ENCODE results near the gene TRAPPC4.
"Not testable (repeated sequence)": the region's sequence is repeated elsewhere in the genome, so short reads cannot be mapped to it uniquely, and the experiment has no call there.

The TRAPPC4 gene

DNA sequence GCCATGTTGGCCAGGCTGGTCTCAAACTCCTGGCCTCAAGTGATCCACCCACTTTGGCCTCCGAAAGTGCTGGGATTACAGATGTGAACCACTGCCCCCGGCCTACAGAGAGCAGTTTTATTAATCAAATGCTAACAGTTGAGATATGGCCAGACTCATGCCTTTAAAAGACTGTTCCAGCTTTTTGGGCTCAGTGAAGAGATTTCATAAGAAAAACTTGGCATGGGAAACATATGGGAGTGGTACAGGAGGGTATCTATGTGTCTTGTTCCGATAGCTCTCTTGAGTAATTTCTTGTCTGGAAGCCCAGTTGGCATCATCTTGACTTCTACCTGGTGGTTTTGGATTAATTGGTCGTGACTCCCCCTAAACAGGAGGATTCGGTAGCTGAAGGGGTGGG lies 20.3 kb downstream of the TRAPPC4 start:
- DNase-seq: no peak

GRCh38 chr11:119039471-119039870 lies 20.9 kb downstream of the TRAPPC4 start:
- peak; percentile 55 for DNase-seq

DNA sequence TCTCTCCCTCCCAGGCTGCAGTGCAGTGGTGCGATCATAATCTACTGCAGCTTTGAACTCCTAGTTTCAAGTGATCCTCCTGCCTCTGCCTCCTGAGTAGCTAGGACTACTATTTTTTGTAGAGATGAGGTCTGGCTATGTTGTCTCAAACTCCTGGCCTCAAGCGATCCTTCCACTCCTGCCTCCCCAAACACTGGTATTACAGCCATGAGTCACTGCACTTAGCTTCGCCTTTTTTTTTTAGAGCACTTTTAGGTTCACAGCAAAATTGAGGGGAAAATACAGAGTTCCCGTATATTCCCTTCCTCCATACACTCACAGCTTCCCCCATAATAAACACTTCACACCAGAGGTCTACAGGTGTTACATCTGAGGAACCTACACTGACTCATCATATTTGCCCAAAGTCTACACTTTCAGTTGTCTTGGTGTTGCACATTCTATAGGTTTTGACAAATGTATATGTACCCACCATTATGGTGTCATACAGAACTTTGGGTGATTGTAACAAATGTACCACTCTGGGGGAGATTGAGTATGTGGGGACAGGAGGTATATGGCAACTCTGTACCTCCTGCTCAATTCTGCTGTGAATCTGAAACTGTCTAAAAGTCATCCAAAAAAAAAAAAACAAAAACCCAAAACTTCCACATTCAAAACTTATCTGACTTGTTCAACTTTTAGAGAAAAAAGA lies 23.4 kb downstream of the TRAPPC4 start:
- peak; percentile 49 for DNase-seq

- no peak for DNase-seq
These were observed 24.4 kb downstream of the TRAPPC4 start for GRCh38 chr11:119042927-119043326.

GRCh38 chr11:119044708-119045107 lies 26.1 kb downstream of the TRAPPC4 start:
- DNase-seq: no peak

GRCh38 chr11:119046489-119046888 lies 27.9 kb downstream of the TRAPPC4 start:
- no peak for DNase-seq

DNA sequence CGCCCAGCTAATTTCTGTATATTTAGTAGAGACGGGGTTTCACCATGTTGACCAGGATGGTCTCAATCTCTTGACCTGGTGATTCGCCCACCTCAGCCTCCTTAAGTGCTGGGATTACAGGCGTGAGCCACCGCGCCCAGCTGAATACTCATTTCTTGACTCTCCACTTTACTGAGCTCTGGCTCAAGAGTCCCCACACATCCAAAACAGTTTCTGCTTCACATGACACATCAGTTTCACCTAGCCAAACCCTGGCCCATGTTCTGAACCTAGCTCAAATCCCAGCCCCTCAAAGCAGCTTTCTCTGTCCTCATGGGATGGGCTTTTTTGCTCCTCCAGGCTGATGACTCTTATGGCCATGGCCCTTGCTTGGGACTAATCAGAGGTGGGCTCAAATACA lies 28.6 kb downstream of the TRAPPC4 start:
- DNase-seq: no peak

DNA sequence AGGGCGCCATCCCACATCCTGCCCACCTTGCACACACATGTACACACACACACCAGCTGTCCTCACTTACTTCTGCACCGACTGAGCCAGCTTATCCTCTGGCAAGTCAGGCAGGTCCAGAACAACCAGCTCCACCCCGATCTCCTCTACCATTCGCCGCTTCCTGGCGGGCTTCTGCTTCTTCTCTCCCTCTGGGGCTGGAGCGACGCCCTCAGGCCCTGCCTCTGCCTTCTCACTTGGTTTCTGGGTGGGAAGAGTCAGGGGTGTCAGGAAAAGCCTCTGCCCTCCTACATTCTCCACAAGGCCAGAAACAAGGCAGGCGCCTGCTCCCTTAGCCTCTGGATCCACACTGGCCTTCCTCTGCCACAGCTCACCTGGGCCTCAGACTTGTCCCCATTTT lies 30.1 kb downstream of the TRAPPC4 start:
- DNase-seq: no peak

GRCh38 chr11:119049081-119049480 lies 30.5 kb downstream of the TRAPPC4 start:
- DNase-seq: no peak

- no peak for DNase-seq
These were observed 33.0 kb downstream of the TRAPPC4 start for GRCh38 chr11:119051440-119052162.

DNA sequence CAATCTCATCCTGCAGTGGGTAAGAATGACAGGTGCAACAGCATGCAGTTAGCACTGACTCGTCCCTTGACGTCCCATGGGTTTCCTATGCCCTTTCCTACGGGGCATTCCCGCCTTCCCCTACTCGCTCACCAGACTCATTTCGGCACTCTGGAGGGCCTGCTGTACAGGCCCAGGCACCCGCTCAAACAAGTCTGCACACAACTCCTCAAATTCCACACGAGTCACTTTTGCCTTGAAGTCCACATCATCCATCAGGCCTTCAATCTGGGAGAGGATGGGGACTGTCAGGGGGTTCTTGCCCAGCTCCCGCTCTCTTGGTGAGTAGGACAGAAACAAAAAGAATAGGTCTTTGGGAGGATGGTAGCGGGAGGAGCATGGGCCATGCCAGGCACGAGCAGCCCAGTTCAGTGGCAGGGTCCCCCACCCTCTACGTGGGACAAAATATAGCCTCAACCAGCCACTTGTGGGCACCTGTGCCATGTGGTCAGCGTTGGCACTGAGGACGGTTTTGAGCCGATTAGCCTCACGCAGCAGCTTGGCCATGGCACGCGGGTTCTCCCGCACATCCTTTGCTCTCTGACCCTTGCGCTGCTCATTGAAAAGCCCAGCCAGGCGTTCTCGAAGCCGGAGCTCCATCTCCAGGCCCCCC lies 33.7 kb downstream of the TRAPPC4 start:
- DNase-seq: no peak

DNA sequence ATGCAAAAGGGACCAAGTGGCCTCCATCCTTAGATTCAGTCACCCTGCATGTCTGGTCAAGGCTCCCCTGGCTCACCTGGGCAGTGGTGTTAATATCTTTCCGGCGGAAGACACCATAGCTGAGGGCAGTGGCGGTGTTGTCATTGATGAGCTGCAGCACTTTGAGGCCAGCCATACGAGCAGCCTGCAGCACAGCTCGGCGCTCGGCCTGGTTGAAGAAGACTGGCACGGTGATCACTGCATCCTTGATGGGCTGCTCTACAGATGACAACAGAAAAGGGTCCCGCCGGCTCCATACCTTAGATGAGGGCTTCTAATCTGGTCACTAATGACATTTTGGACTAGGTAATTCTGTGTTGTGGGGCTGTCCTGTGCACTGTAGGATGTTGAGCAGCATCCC lies 35.9 kb downstream of the TRAPPC4 start:
- no peak for DNase-seq

- DNase-seq: peak; percentile 61
These were observed 37.3 kb downstream of the TRAPPC4 start for GRCh38 chr11:119055901-119056300.

GRCh38 chr11:119056421-119056999 lies 37.9 kb downstream of the TRAPPC4 start:
- DNase-seq: peak; percentile 66

- DNase-seq: peak; percentile 99
These were observed 38.6 kb downstream of the TRAPPC4 start, which contains the start of gene HYOU1 for GRCh38 chr11:119057000-119057769. Gene HYOU1, minus strand, starts transcription at chr11:119057205. Its CDS starts 1,045 bp downstream, at chr11:119056160.

GRCh38 chr11:119059128-119059527 lies 40.6 kb downstream of the TRAPPC4 start:
- DNase-seq: not testable (repeated sequence)

- DNase-seq: no peak
These were observed 42.7 kb downstream of the TRAPPC4 start for GRCh38 chr11:119061256-119061655.

DNA sequence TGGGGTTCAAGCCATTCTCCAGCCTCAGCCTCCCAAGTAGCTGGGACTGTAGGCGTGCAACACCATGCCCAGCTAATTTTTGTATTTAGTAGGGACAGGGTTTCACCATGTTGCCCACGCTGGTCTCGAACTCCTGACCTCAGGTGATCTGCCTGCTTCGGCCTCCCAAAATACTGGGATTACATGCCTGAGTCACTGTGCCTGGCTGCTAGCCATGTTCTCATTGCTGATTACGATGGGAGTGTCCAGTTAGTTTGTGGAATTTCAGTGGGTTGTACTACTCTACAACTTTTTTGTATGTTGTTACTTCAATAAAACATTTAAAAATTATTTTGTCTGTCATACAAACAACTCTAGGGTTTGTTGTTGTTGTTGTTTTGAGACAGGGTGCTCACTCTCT lies 44.2 kb downstream of the TRAPPC4 start:
- DNase-seq: peak; percentile 73

- peak; percentile 89 for DNase-seq
These were observed 46.8 kb downstream of the TRAPPC4 start for GRCh38 chr11:119065369-119065768.

DNA sequence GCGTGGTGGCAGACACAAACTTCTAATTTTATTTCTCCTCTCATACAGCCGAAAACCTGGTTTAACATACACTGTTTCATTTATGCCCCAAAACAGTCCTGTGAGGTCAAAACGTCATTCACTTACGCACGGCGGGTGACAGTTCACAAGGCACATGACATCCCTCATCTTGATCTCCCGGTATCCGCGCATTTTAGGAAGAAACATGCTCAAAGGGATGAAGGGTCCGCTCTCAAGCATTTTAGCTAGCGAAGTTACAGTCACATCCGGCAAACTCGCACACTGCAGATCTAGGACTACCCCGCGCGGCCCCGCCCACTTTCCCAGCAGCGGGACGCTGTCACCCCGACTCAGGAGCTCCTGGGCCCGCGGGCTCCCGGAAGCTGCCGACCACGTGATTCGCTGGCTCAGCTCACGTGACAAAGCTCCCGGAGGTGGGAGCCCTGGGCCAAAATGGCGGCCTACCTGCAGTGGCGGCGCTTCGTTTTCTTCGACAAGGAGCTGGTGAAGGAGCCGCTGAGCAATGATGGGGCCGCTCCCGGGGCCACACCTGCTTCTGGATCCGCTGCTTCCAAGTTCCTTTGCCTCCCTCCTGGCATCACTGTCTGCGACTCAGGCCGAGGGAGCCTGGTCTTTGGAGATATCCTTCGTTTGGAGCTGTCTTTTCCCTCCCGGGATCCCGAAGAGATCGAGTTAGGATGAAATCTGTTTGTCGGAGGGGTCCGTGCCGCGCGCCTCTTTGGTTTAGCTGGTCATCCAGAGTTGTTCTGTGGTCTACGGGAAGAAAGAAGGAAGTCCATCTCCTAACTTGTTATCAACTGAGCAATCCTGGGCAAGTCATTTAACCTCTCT lies 49.0 kb downstream of the TRAPPC4 start, which contains the start of gene VPS11:
TSS of gene VPS11 (plus strand) at position 448 of the 852 bp plus-strand sequence. CDS start at position 454, 6 bp downstream.
- peak; percentile 99 for DNase-seq

All from OCI-M1 (cell line).